ENCODE data around the gene OTX1.
"Not testable (repeated sequence)": the region's sequence is repeated elsewhere in the genome, so short reads cannot be mapped to it uniquely, and the experiment has no call there.

DNA sequence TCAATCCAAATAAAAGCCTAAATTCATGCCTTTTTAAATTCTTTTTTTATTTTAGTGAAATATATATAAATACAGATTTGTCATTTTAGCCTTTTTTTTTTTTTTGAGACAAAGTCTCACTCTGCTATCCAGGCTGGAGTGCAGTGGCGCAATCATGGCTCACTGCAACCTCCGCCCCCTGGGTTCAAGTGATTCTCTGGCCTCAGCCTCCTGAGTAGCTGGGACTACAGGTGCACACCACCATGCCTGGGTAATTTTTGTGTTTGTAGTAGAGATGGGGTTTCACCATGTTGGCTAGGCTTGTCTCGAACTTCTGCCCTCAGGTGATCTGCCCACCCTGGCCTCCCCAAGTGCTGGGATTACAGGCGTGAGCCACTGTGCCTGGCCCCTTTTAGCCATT, 23.8 kb downstream of the OTX1 start:
- TF ChIP-seq, protein P1, sequence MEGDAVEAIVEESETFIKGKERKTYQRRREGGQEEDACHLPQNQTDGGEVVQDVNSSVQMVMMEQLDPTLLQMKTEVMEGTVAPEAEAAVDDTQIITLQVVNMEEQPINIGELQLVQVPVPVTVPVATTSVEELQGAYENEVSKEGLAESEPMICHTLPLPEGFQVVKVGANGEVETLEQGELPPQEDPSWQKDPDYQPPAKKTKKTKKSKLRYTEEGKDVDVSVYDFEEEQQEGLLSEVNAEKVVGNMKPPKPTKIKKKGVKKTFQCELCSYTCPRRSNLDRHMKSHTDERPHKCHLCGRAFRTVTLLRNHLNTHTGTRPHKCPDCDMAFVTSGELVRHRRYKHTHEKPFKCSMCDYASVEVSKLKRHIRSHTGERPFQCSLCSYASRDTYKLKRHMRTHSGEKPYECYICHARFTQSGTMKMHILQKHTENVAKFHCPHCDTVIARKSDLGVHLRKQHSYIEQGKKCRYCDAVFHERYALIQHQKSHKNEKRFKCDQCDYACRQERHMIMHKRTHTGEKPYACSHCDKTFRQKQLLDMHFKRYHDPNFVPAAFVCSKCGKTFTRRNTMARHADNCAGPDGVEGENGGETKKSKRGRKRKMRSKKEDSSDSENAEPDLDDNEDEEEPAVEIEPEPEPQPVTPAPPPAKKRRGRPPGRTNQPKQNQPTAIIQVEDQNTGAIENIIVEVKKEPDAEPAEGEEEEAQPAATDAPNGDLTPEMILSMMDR (IDR thresholded peaks at IDR 0.05 in 8 of 11, conservative IDR thresholded peaks at IDR 0.05 in 3 of 11) = not testable (repeated sequence)
- TF ChIP-seq POLR2AphosphoS5 (IDR thresholded peaks at IDR 0.05) = not testable (repeated sequence)

Data from spleen (tissue), 7 donors.